ENCODE data around the gene SEL1L2.

SEL1L2 gene

GRCh38 chr20:13904766-13905165 lies 85.6 kb downstream of the SEL1L2 start:
- TF ChIP-seq SUZ12 (IDR thresholded peaks at IDR 0.05) (no peak), L3MBTL2 (conservative IDR thresholded peaks at IDR 0.05) (no peak), SP1 (IDR thresholded peaks at IDR 0.05) (no peak), CTBP1 (IDR thresholded peaks at IDR 0.05; ENCODE audit: borderline replicate concordance) (no peak), LEF1 (IDR thresholded peaks at IDR 0.05; ENCODE audit: borderline replicate concordance) (no peak), ZNF384 (IDR thresholded peaks at IDR 0.05) (no peak), ARNT (IDR thresholded peaks at IDR 0.05) (no peak), FOXA1 (IDR thresholded peaks at IDR 0.05) (no peak), BHLHE40 (IDR thresholded peaks at IDR 0.05; ENCODE audit: borderline replicate concordance) (no peak), ELF4 (IDR thresholded peaks at IDR 0.05) (no peak), PKNOX1 (IDR thresholded peaks at IDR 0.05) (no peak), FOXM1 (IDR thresholded peaks at IDR 0.05; ENCODE audit: borderline replicate concordance) (no peak), NFRKB (IDR thresholded peaks at IDR 0.05) (no peak), TARDBP (IDR thresholded peaks at IDR 0.05) (no peak), HDGF (IDR thresholded peaks at IDR 0.05; ENCODE audit: borderline replicate concordance) (no peak), FOXK2 (IDR thresholded peaks at IDR 0.05) (no peak)
- DNase-seq (ENCODE audit: extremely low spot score), result no peak
- ChIA-PET CTCF (interaction anchor here (0.7 kb wide), 1 partner anchor 221 kb away, joined by 3 read pairs; no protein-coding TSS in a partner anchor), POLR2A (no interaction called here)

- TF ChIP-seq FOXA1 (IDR thresholded peaks at IDR 0.05) (no peak), ELF4 (IDR thresholded peaks at IDR 0.05) (no peak), NFRKB (IDR thresholded peaks at IDR 0.05) (no peak), BHLHE40 (IDR thresholded peaks at IDR 0.05; ENCODE audit: borderline replicate concordance) (no peak)
- CTCF ChIA-PET, result no interaction called here
These were observed 89.9 kb downstream of the SEL1L2 start for GRCh38 chr20:13900496-13900895.

GRCh38 chr20:13898012-13898612 lies 92.3 kb downstream of the SEL1L2 start:
- ChIA-PET POLR2A (no interaction called here), CTCF (no interaction called here)
- TF ChIP-seq FOXM1 (IDR thresholded peaks at IDR 0.05; ENCODE audit: borderline replicate concordance) (no peak), NFRKB (IDR thresholded peaks at IDR 0.05) (no peak), ELF4 (IDR thresholded peaks at IDR 0.05) (no peak), CTBP1 (IDR thresholded peaks at IDR 0.05; ENCODE audit: borderline replicate concordance) (no peak), HDGF (IDR thresholded peaks at IDR 0.05; ENCODE audit: borderline replicate concordance) (no peak), L3MBTL2 (conservative IDR thresholded peaks at IDR 0.05) (no peak), BHLHE40 (IDR thresholded peaks at IDR 0.05; ENCODE audit: borderline replicate concordance) (no peak), FOXK2 (IDR thresholded peaks at IDR 0.05) (no peak), LEF1 (IDR thresholded peaks at IDR 0.05; ENCODE audit: borderline replicate concordance) (no peak), PKNOX1 (IDR thresholded peaks at IDR 0.05) (no peak)
- peak; percentile 33 for DNase-seq (ENCODE audit: extremely low spot score)

More at GRCh38 chr20:13900496-13900895, 89.9 kb downstream of the SEL1L2 start:
- POLR2A ChIA-PET, result no interaction called here
- no peak for DNase-seq (ENCODE audit: extremely low spot score)

GRCh38 chr20:13891575-13891974 lies 98.8 kb downstream of the SEL1L2 start:
- no peak for DNase-seq (ENCODE audit: extremely low spot score)
- POLR2A ChIA-PET, result no interaction called here
- CTCF ChIA-PET, result no interaction called here
- no peak for TF ChIP-seq FOXM1 (IDR thresholded peaks at IDR 0.05; ENCODE audit: borderline replicate concordance)
- TF ChIP-seq SP1 (IDR thresholded peaks at IDR 0.05), result no peak
- no peak for TF ChIP-seq ELF4 (IDR thresholded peaks at IDR 0.05)
- no peak for TF ChIP-seq NFRKB (IDR thresholded peaks at IDR 0.05)
- TF ChIP-seq FOXA1 (IDR thresholded peaks at IDR 0.05), result no peak
- TF ChIP-seq L3MBTL2 (conservative IDR thresholded peaks at IDR 0.05), result no peak
- no peak for TF ChIP-seq CTBP1 (IDR thresholded peaks at IDR 0.05; ENCODE audit: borderline replicate concordance)

- ChIA-PET POLR2A (no interaction called here), CTCF (interaction anchor here (0.5 kb wide), 1 partner anchor 79 kb away, joined by 5 read pairs; no protein-coding TSS in a partner anchor)
- no peak for DNase-seq (ENCODE audit: extremely low spot score)
- TF ChIP-seq ELF4 (IDR thresholded peaks at IDR 0.05) (no peak), L3MBTL2 (conservative IDR thresholded peaks at IDR 0.05) (no peak), TARDBP (IDR thresholded peaks at IDR 0.05) (no peak), FOXK2 (IDR thresholded peaks at IDR 0.05) (no peak), CTBP1 (IDR thresholded peaks at IDR 0.05; ENCODE audit: borderline replicate concordance) (no peak), NFRKB (IDR thresholded peaks at IDR 0.05) (no peak), SP1 (IDR thresholded peaks at IDR 0.05) (no peak), ZNF384 (IDR thresholded peaks at IDR 0.05) (no peak), PKNOX1 (IDR thresholded peaks at IDR 0.05) (no peak), FOXM1 (IDR thresholded peaks at IDR 0.05; ENCODE audit: borderline replicate concordance) (no peak), LEF1 (IDR thresholded peaks at IDR 0.05; ENCODE audit: borderline replicate concordance) (no peak), SUZ12 (IDR thresholded peaks at IDR 0.05) (no peak), ARNT (IDR thresholded peaks at IDR 0.05) (no peak), BHLHE40 (IDR thresholded peaks at IDR 0.05; ENCODE audit: borderline replicate concordance) (no peak), FOXA1 (IDR thresholded peaks at IDR 0.05) (no peak), HDGF (IDR thresholded peaks at IDR 0.05; ENCODE audit: borderline replicate concordance) (no peak)
These were observed 105.6 kb downstream of the SEL1L2 start for GRCh38 chr20:13884803-13885202.

GRCh38 chr20:13883425-13883824 lies 107.0 kb downstream of the SEL1L2 start:
- ChIA-PET CTCF (no interaction called here), POLR2A (no interaction called here)
- TF ChIP-seq HDGF (IDR thresholded peaks at IDR 0.05; ENCODE audit: borderline replicate concordance), result no peak
- DNase-seq (ENCODE audit: extremely low spot score), result no peak
